Right ventricle myocardium superior (tissue), 1 donor: ENCODE data around the gene AIM2. TPM values are rescaled to one million over a fixed set of nuclear protein-coding genes. Genes with fewer than 3 reads are reported as not detected.
"Not testable (repeated sequence)": the region's sequence is repeated elsewhere in the genome, so short reads cannot be mapped to it uniquely, and the experiment has no call there.

Experiments
- ATAC-seq: fragments of 200-7000 bp; cut with Tn5 transposase; one replicate; pipeline ENCODE4 v1.9.1; 2020; ENCODE audit warnings: mild to moderate bottlenecking; ENCODE audit not compliant: poor library complexity
- DNase-seq: peaks from one replicate; pipeline ENCODE4 v3.0.0-alpha.2; 2020
- intact Hi-C: fragments of 100-400 bp; cut with DNase I; formaldehyde crosslinking; loops from one replicate; pipeline ENCODE4 v1.11.2; 2022
- long read RNA-seq: library from polyadenylated mRNA; unstranded; transcript quantifications from one replicate; pipeline ENCODE4 v2.0.0, GENCODE V29; 2021
- total RNA-seq: library from RNA; stranded (reverse); fragmentation: NEBNext Ultra II Directional; extraction: Animal tissue kit (Norgen Biotek cat#: 25700); gene quantifications from one replicate; pipeline ENCODE4 v1.2.1, GENCODE V29; 2021
- donor health status: DM: no; HTN: yes; CAD: no; lungs with severe emphysema.

Gene AIM2, protein sequence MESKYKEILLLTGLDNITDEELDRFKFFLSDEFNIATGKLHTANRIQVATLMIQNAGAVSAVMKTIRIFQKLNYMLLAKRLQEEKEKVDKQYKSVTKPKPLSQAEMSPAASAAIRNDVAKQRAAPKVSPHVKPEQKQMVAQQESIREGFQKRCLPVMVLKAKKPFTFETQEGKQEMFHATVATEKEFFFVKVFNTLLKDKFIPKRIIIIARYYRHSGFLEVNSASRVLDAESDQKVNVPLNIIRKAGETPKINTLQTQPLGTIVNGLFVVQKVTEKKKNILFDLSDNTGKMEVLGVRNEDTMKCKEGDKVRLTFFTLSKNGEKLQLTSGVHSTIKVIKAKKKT
- total RNA-seq, result 0.56 TPM
- long read RNA-seq, result 0 reads

- intact Hi-C loops, result no loop called here
- ATAC-seq (peak; percentile 27), DNase-seq (no peak)
Observed at GRCh38 chr1:159076438-159077119, at the start of gene AIM2. Gene AIM2 (minus strand): TSS chr1:159076766. CDS start chr1:159073499, 3,267 bp downstream.

- DNase-seq (no peak), ATAC-seq (no peak)
- intact Hi-C loops, result no loop called here
Observed at GRCh38 chr1:159123587-159123986, 47.0 kb upstream of the AIM2 start.

DNA sequence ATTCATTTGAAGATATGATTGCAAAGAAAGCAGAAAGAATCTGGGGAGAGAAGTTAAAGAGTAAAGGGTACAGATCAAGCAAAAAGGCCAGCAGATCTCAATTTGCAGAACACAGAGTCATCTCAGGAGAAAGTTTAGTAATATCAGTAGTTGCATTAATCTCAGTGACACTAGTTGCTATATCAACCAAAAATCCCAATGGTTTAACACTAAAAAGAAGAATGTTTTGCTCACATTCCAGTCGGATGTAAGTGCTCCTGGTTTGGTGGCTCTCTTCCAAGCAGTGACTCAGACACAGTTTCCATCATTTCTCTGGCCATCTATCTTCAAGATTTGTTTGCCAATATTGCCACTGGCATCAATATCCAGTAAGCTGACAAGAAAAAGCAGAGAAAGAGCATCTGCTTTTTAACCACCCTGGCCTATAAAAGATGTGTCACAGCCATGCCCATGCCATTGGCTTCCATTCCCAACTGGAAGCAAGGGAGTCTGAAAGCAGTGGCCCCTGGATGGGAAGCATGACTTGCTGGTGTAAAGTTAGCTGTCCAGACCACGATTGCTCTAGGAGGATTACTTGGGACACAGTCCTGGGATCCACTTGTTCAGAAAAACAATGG is 45.5 kb upstream of the AIM2 start:
- DNase-seq (no peak), ATAC-seq (no peak)
- intact Hi-C loops, result no loop called here

GRCh38 chr1:159121526-159121925 is 45.0 kb upstream of the AIM2 start:
- DNase-seq, result no peak
- intact Hi-C loops, result no loop called here
- no peak for ATAC-seq

- ATAC-seq (no peak), DNase-seq (no peak)
- intact Hi-C loops, result no loop called here
Observed at GRCh38 chr1:159120317-159120716, 43.8 kb upstream of the AIM2 start.

GRCh38 chr1:159113596-159114433 is 37.2 kb upstream of the AIM2 start:
- intact Hi-C loops, result no loop called here
- DNase-seq (no peak), ATAC-seq (no peak)

GRCh38 chr1:159103021-159103420 is 26.5 kb upstream of the AIM2 start:
- ATAC-seq, intact Hi-C loops, DNase-seq: not testable (repeated sequence)

DNA sequence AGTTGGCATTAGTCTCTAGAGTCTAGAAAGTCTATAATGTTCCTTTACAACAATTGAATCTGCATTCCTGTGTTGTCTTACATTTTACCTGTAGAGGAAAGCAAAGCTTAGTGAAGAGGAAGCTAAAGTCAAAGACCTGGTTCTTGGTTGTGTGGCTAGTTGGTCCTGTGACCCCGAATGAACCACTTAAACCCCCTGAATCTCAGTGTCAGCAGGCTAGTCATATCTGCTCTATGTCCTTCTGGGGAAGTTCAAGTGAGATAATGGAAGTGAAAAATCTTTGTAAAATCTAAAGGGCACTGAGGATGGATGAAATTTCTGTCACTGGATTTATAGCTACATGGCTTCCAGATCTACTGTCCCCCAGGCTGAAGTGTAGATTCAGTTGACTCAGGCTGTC is 24.0 kb upstream of the AIM2 start:
- intact Hi-C loops, result no loop called here
- ATAC-seq, result no peak
- no peak for DNase-seq

GRCh38 chr1:159098596-159098995 is 22.0 kb upstream of the AIM2 start:
- ATAC-seq (no peak), DNase-seq (no peak)
- intact Hi-C loops, result no loop called here

- DNase-seq (no peak), ATAC-seq (no peak)
- intact Hi-C loops, result no loop called here
Observed at GRCh38 chr1:159092036-159092760, 15.6 kb upstream of the AIM2 start.

DNA sequence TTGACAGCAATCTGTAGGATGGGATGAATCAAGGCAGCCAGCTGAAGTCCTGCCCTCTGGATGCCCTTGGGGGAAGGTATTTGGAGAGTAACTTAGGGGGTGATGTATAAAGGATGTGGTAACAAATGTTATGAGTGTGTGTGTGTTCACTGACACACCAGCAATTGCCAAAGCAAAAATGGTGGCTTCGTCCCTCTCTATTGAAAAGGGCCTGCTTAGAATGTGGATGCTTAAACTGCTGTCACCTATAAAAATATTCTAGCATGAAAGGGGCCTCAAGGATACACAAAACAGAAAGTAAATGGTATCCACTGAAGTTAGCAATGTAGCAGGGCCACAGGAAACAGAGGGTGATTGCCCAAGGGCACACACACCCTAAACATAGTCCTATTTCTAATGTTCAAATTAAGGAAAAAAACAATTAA is 15.1 kb upstream of the AIM2 start:
- no peak for ATAC-seq

DNA sequence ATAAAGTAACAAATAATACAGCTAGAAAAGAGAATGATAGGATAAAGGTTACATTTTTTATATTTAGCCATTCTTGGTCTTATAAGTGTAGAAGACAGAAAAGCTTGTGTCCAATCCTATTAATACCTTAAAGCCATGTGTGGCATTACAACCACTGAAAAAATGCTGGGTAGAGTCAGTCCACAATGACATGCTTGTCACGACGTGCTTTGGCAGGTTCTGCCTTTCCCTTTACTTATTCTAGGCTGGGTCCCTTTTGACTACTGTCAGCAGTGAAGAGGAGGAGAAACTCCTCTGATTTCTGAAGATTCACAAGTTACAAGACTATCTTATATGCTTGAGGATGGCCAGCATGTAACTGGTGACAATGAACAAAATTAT is 14.6 kb upstream of the AIM2 start:
- DNase-seq (no peak), ATAC-seq (no peak)
- intact Hi-C loops, result no loop called here

More for the DNA sequence above, 15.1 kb upstream of the AIM2 start:
- DNase-seq, result no peak
- intact Hi-C loops, result no loop called here

DNA sequence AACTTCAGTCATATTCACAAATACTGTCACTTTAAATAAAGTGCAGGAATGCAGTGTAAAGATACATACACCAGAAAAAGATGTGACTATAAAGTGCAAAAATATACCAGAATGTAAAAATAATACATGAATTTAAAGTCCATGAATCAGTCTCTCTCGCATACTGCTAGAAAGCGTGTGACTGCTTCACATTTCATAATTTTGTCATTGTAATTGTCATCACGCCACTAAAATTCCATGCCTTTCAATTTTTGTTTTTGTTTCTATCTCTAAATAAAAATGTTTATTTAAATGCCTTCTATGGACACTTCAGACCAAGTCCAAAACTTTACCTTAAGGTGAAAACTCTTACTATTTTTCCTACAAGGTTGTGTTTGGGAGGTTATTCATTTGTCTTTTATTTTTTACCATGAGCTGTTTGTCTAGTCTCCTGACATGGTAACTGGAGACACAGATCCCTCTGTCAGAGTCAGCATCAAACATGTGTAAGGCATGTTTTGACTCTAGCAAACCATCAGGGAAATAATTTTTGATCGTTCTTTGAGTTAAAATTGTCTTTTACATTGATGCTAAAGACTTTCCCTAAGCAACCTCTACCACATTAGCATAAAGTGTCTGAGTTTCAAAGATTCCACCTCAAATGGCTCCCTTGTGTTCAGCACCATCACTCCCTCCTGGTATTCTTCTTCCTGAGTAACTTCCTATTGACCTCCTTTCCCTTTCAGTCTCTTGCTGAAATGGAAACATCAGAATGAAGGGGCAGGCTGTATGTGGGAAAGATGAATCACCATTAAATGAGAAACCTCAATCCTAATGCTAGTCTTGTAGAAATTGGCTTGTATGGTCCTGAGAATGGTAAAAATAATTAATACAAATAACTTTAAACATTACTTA is 14.0 kb upstream of the AIM2 start:
- intact Hi-C loops, result no loop called here
- DNase-seq (no peak), ATAC-seq (no peak)

- DNase-seq (no peak), ATAC-seq (no peak)
- intact Hi-C loops, result no loop called here
Observed at GRCh38 chr1:159089184-159089791, 12.7 kb upstream of the AIM2 start.

GRCh38 chr1:159088546-159089183 is 12.1 kb upstream of the AIM2 start:
- DNase-seq (no peak), ATAC-seq (no peak)
- intact Hi-C loops, result no loop called here

- ATAC-seq, result no peak
- DNase-seq, result no peak
- intact Hi-C loops, result no loop called here
Observed at GRCh38 chr1:159088050-159088449, 11.5 kb upstream of the AIM2 start.

GRCh38 chr1:159084867-159085266 is 8.3 kb upstream of the AIM2 start:
- DNase-seq (no peak), ATAC-seq (peak; percentile 74)
- intact Hi-C loops, result no loop called here
